GM23338 (cell line): ENCODE results near the gene HHIPL1.

ENCODE experiments used
- CREB1 ChIP-seq: fragments of 250-450 bp; sonication (Bioruptor Pico); IDR thresholded peaks from 2 replicates; pipeline ENCODE4 v1.5.0; 2020; ENCODE audit warnings: low read depth, mild to moderate bottlenecking, moderate library complexity
- EZH2 ChIP-seq: fragments of 200-600 bp; sonication (generic); IDR thresholded peaks from one replicate; pipeline ENCODE4 v1.8.0; 2017; ENCODE audit warnings: antibody characterized with exemption, mild to moderate bottlenecking, low read depth; ENCODE audit not compliant: unreplicated experiment
- EZH2phosphoT487 ChIP-seq: fragments of 200-600 bp; sonication (generic); IDR thresholded peaks from one replicate; pipeline ENCODE4 v1.8.1; 2018; ENCODE audit warnings: antibody characterized with exemption; ENCODE audit not compliant: unreplicated experiment
- NANOG ChIP-seq: IDR thresholded peaks from 2 replicates; pipeline ENCODE4 v1.6.1; 2016; ENCODE audit warnings: antibody characterized with exemption, borderline replicate concordance
- POLR2AphosphoS5 ChIP-seq: IDR thresholded peaks from 2 replicates; pipeline ENCODE4 v1.6.1; 2016; ENCODE audit warnings: antibody characterized with exemption, low read depth
- STAT1 ChIP-seq: IDR thresholded peaks from one replicate; pipeline ENCODE4 v1.6.1; 2016; ENCODE audit warnings: antibody characterized with exemption; ENCODE audit not compliant: unreplicated experiment
- ZNF114 ChIP-seq: fragments of 250-450 bp; sonication (Bioruptor Pico); IDR thresholded peaks from 2 replicates; pipeline ENCODE4 v1.5.0; 2020; ENCODE audit warnings: mild to moderate bottlenecking, moderate library complexity
- ZNF462 ChIP-seq: fragments of 250-450 bp; sonication (Bioruptor Pico); IDR thresholded peaks from 2 replicates; pipeline ENCODE4 v1.5.0; 2020; ENCODE audit warnings: mild to moderate bottlenecking, moderate library complexity
- TF ChIP-seq, protein P1 (sequence below), 2 experiments: fragments of 200-600 bp in 1 of 2; sonication (generic) in 1 of 2; conservative IDR thresholded peaks; 2 replicates each; pipeline versions ENCODE4 v1.5.1 to v1.6.1; 2016 to 2017; ENCODE audit warnings: antibody characterized with exemption in 2 of 2, low read depth in 2 of 2, mild to moderate bottlenecking in 2 of 2, moderate library complexity in 1 of 2
- TF ChIP-seq, protein P2 (sequence below): IDR thresholded peaks from one replicate; pipeline ENCODE4 v1.6.1; 2018; ENCODE audit warnings: antibody characterized with exemption; ENCODE audit not compliant: unreplicated experiment

DNA sequence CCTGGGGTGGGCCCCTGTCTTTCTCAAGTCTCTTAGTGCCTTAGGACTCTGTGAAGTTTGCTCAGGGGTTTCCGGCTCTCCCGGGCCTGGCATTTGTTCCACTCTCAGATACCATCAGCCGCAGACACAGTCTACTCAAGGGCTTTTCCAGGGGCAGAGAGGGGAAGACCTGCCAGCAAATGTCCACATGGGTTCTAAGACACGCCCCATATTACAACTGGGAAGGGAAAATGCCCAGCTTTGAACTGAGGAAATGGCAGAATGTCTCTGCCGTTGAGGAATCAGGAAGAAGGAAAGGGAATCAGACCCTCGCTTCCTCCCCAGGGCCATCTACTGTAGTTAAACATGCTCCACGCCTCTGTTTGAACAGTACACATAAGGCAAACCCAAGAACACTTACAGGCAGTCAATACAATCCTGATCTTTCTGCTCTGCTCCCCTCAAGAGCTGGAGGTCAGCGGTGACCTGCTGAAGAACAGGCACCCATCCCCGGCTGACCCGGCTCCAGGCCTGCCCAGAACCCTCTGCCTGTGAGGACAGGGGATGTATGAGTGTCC, 48.8 kb upstream of the HHIPL1 start:
- TF ChIP-seq, protein P1, sequence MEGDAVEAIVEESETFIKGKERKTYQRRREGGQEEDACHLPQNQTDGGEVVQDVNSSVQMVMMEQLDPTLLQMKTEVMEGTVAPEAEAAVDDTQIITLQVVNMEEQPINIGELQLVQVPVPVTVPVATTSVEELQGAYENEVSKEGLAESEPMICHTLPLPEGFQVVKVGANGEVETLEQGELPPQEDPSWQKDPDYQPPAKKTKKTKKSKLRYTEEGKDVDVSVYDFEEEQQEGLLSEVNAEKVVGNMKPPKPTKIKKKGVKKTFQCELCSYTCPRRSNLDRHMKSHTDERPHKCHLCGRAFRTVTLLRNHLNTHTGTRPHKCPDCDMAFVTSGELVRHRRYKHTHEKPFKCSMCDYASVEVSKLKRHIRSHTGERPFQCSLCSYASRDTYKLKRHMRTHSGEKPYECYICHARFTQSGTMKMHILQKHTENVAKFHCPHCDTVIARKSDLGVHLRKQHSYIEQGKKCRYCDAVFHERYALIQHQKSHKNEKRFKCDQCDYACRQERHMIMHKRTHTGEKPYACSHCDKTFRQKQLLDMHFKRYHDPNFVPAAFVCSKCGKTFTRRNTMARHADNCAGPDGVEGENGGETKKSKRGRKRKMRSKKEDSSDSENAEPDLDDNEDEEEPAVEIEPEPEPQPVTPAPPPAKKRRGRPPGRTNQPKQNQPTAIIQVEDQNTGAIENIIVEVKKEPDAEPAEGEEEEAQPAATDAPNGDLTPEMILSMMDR (conservative IDR thresholded peaks at IDR 0.05; ENCODE audit: low read depth in 2 of 2): no peak
- TF ChIP-seq, protein P2, sequence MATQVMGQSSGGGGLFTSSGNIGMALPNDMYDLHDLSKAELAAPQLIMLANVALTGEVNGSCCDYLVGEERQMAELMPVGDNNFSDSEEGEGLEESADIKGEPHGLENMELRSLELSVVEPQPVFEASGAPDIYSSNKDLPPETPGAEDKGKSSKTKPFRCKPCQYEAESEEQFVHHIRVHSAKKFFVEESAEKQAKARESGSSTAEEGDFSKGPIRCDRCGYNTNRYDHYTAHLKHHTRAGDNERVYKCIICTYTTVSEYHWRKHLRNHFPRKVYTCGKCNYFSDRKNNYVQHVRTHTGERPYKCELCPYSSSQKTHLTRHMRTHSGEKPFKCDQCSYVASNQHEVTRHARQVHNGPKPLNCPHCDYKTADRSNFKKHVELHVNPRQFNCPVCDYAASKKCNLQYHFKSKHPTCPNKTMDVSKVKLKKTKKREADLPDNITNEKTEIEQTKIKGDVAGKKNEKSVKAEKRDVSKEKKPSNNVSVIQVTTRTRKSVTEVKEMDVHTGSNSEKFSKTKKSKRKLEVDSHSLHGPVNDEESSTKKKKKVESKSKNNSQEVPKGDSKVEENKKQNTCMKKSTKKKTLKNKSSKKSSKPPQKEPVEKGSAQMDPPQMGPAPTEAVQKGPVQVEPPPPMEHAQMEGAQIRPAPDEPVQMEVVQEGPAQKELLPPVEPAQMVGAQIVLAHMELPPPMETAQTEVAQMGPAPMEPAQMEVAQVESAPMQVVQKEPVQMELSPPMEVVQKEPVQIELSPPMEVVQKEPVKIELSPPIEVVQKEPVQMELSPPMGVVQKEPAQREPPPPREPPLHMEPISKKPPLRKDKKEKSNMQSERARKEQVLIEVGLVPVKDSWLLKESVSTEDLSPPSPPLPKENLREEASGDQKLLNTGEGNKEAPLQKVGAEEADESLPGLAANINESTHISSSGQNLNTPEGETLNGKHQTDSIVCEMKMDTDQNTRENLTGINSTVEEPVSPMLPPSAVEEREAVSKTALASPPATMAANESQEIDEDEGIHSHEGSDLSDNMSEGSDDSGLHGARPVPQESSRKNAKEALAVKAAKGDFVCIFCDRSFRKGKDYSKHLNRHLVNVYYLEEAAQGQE: no peak
- no peak for TF ChIP-seq STAT1
- TF ChIP-seq POLR2AphosphoS5: no peak
- no peak for TF ChIP-seq ZNF114 (CRISPR knock-in tag)
- TF ChIP-seq EZH2phosphoT487: no peak
- TF ChIP-seq EZH2: no peak
- no peak for TF ChIP-seq NANOG
- TF ChIP-seq ZNF462 (CRISPR knock-in tag): no peak
- TF ChIP-seq CREB1 (CRISPR knock-in tag): no peak
